Naive thymus-derived CD4-positive, alpha-beta T cell (primary cell): ENCODE data around the gene GARIN3. TPM values are rescaled to one million over a fixed set of nuclear protein-coding genes. Genes with fewer than 3 reads are reported as not detected.

Experiments
- ATAC-seq: fragments of 150-1000 bp; cut with Tn5 transposase; 2 replicates; pipeline ENCODE4 v1.10.0; 2021; ENCODE audit warnings: mild to moderate bottlenecking, moderate library complexity
- CTCF ChIA-PET: fragments of 350-600 bp; sonication (Branson Sonifier 250); formaldehyde crosslinking; loops from one replicate; lab custom pipeline; 2021; ENCODE audit warnings: antibody characterized with exemption; lab: Charles Lee
- POLR2A ChIA-PET: fragments of 350-600 bp; sonication (Branson Sonifier 250); formaldehyde crosslinking; loops from one replicate; lab custom pipeline; 2021; ENCODE audit warnings: antibody characterized with exemption, inconsistent platforms; lab: Charles Lee
- DNase-seq, 9 donors: peaks; one replicate each; pipeline versions ENCODE4 v3.0.0 to v3.0.0-alpha.2; 2020 to 2022; ENCODE audit warnings: mixed read lengths in 1 of 9
- H3K27ac ChIP-seq: one replicate; pipeline ENCODE4 v1.7.0; 2013; ENCODE audit warnings: mild to moderate bottlenecking, low read depth, low read length, moderate library complexity
- H3K27me3 ChIP-seq, 2 donors: one replicate each; pipeline ENCODE4 v1.7.0; 2013; ENCODE audit warnings: low read length in 2 of 2, mild to moderate bottlenecking in 2 of 2, moderate library complexity in 2 of 2; ENCODE audit not compliant: control insufficient read depth in 2 of 2, insufficient read depth in 2 of 2
- H3K36me3 ChIP-seq, 3 experiments: 1 replicate in 2 of 3; 2 replicates in 1 of 3; pipeline ENCODE4 v1.7.0; 2013; ENCODE audit warnings: low read length in 3 of 3, mild to moderate bottlenecking in 3 of 3, moderate library complexity in 1 of 3; ENCODE audit not compliant: insufficient read depth in 3 of 3, control insufficient read depth in 2 of 3
- H3K4me1 ChIP-seq, 2 donors: one replicate each; pipeline ENCODE4 v1.7.0; 2013; ENCODE audit warnings: low read length in 2 of 2, mild to moderate bottlenecking in 2 of 2, moderate library complexity in 1 of 2; ENCODE audit not compliant: control insufficient read depth in 2 of 2, insufficient read depth in 2 of 2
- H3K4me3 ChIP-seq: 2 replicates; pipeline ENCODE4 v1.7.0; 2013; ENCODE audit warnings: mild to moderate bottlenecking, low read length
- H3K9me3 ChIP-seq, 3 experiments: 1 replicate in 2 of 3; 2 replicates in 1 of 3; pipeline ENCODE4 v1.7.0; 2013; ENCODE audit warnings: low read length in 3 of 3; ENCODE audit not compliant: control insufficient read depth in 2 of 3
- H3K27ac Mint-ChIP-seq, 9 donors: one replicate each; pipeline ENCODE4 v1.8.0; 2020 to 2022; ENCODE audit warnings: mixed read lengths in 9 of 9, mild to moderate bottlenecking in 8 of 9, moderate library complexity in 5 of 9, inconsistent platforms in 2 of 9
- H3K27me3 Mint-ChIP-seq, 5 donors: one replicate each; pipeline ENCODE4 v1.8.0; 2021 to 2022; ENCODE audit warnings: mixed read lengths in 5 of 5, mild to moderate bottlenecking in 1 of 5
- H3K36me3 Mint-ChIP-seq, 5 donors: one replicate each; pipeline ENCODE4 v1.8.0; 2020 to 2022; ENCODE audit warnings: mixed read lengths in 5 of 5, mild to moderate bottlenecking in 3 of 5, inconsistent platforms in 1 of 5
- H3K4me1 Mint-ChIP-seq, 7 donors: one replicate each; pipeline ENCODE4 v1.8.0; 2020 to 2022; ENCODE audit warnings: mixed read lengths in 7 of 7, mild to moderate bottlenecking in 3 of 7, inconsistent platforms in 1 of 7
- H3K4me3 Mint-ChIP-seq, 10 donors: one replicate each; pipeline ENCODE4 v1.8.0; 2020 to 2022; ENCODE audit warnings: mild to moderate bottlenecking in 10 of 10, mixed read lengths in 10 of 10, moderate library complexity in 6 of 10, inconsistent platforms in 2 of 10
- H3K9me3 Mint-ChIP-seq, 11 donors: one replicate each; pipeline ENCODE4 v1.8.0; 2020 to 2022; ENCODE audit warnings: mixed read lengths in 11 of 11, mild to moderate bottlenecking in 4 of 11, inconsistent platforms in 1 of 11, moderate library complexity in 1 of 11
- intact Hi-C, 2 donors: fragments of 100-400 bp; cut with micrococcal nuclease; formaldehyde crosslinking; loops; one replicate each; pipeline ENCODE4 v1.15.1; 2023
- polyA plus RNA-seq, 2 donors: library from polyadenylated mRNA; unstranded; fragments of 300-500 nt; fragmentation: Illumina TruSeq; gene quantifications; one replicate each; pipeline ENCODE4 v1.2.3, GENCODE V29; 2021
- total RNA-seq, 6 experiments: library from RNA in 5 of 6; stranded (reverse) in 5 of 6; gene quantifications; 1 replicate in 5 of 6; 2 replicates in 1 of 6; pipeline ENCODE4 v1.2.3 and lab custom pipeline; 2021 to 2026

The GARIN3 gene
- total RNA-seq (not detected), polyA plus RNA-seq (under 1 TPM in 1 of 2 donors, not detected in 1; 0.07 TPM), total RNA-seq (lab: John Stamatoyannopoulos, UW) (not detected)

DNA sequence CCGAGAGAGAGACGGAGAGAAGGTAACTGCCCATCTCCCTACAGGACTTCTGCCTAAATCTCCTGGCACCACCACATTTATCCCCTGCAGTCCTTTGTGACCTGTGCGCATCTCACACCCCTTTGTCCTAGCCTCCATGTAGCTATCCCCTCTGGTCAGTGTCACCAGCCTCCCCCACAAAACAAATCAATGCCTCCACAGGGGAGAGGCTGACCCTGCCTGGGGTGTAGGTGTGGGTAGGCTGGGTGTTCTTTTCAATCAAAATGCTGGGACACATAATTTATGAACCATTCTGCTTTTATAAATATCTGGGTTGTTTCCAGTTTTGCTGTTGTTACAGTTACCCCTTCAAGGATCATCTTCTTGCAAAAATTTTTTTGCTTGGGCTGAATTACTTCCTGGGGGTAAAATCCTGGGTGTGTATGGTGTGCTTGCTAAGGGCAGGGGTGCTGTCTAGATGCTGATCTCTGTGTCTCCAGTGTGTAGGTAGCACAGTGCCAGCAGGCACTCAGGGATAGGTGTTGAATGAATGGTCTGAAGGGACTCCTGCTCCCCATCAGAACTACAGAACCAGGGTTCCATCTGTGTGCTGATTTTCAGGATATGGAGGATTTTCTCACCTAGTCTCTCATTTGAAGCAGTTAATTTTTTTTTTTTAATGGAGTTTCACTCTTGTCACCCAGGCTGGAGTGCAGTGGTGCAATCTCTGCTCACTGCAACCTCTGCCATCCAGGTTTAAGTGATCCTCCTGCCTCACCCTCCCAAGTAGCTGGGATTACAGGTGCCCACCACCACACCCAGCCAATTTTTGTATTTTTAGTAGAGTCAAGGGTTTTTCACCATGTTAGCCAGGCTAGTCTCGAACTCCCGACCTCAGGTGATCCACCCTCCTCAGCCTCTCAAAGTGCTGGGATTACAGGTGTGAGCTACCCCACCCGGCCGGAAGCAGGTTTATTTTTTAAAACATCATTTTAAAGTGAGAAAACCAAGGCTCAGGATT, at the start of gene GARIN3:
Gene GARIN3, minus strand, starts transcription at position 51 of the 1,000 bp plus-strand sequence. CDS start 96 bp downstream, outside the sequence.
- peak; percentile 41 for ATAC-seq
- Histone ChIP-seq H3K27me3 (no peaks in the 10 kb centered on the region), H3K4me1 (peaks cover 11 to 26% of the 10 kb centered on the region in 2 donors), H3K9me3 (no peaks in the 10 kb centered on the region), H3K27ac (peak within 1 kb of the TSS; percentile 62), H3K4me3 (peak within 1 kb of the TSS; percentile 21), H3K36me3 (no peaks in the 10 kb centered on the region)
- no peak for DNase-seq
- H3K4me1 Mint-ChIP-seq = peaks cover 29 to 71% (median 67%) of the 10 kb centered on the region in 7 donors
- intact Hi-C loops = loop anchor here (1.0 kb wide), 4 partner anchors 7 to 15 kb away; no protein-coding TSS in a partner anchor
- peak within 1 kb of the TSS; percentile 57 to 81 (median 72) for H3K4me3 Mint-ChIP-seq
- peaks cover 0 to 9% (median 0%) of the 10 kb centered on the region in 5 donors for H3K36me3 Mint-ChIP-seq
- H3K27ac Mint-ChIP-seq = peak within 1 kb of the TSS; percentile 68 to 93 (median 87)
- ChIA-PET CTCF (interaction anchor here (0.9 to 1.7 kb wide), 4 partner anchors 9 to 24 kb away, joined by 3 to 9 read pairs (median 4); no protein-coding TSS in a partner anchor), POLR2A (interaction anchor here (0.7 to 3.2 kb wide), 18 partner anchors 9 to 105 kb away, joined by 3 to 27 read pairs (median 4); partner anchors contain the start of genes ITK and MED7)
- H3K9me3 Mint-ChIP-seq = peaks cover 0 to 12% (median 6%) of the 10 kb centered on the region in 11 donors
- H3K27me3 Mint-ChIP-seq = no peaks in the 10 kb centered on the region

DNA sequence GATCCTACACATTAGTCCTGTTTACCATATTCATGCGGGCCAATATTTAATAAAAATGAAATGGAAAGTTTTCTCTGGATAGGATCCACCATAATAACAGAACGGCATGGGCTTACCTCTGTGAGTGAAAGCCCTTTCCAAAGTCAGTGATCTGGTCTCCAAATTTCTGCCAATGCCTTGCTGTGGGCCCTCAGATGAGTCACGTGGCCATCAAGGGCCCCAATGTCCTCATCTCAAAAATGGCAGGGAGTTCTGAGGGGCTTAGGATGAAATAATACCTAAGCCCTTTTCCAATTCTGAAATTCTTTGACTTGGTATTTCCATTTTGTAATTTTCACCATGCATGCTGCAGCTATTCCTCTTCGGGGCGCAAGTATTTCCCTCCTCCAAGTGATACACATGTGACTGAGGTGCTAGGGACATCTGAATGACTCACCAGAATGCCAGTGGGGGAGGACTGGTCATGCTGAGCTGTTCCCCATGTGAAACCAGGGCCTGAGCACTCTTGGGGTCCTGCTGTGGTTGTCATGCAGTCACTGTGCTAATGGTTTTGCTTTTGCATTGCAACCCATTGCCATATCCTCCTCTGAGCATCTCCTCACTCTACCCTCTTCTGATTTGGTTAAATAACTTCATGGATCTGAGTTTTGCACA, 49.6 kb upstream of the GARIN3 start:
- Mint-ChIP-seq H3K36me3 (peaks cover 41 to 90% (median 88%) of the 10 kb centered on the region in 5 donors), H3K4me1 (peaks cover 56 to 100% (median 97%) of the 10 kb centered on the region in 7 donors), H3K4me3 (peak overlapping the region; percentile 66 to 89 (median 77)), H3K27me3 (no peaks in the 10 kb centered on the region), H3K9me3 (peaks cover 0 to 5% (median 0%) of the 10 kb centered on the region in 11 donors), H3K27ac (peak overlapping the region; percentile 88 to 98 (median 94))
- H3K9me3 ChIP-seq = no peaks in the 10 kb centered on the region
- peak overlapping the region; percentile 86 for H3K27ac ChIP-seq
- POLR2A ChIA-PET = interaction anchor here (0.7 to 14.9 kb wide), 12 partner anchors 10 to 113 kb away, joined by 3 to 253 read pairs (median 7); partner anchors contain the start of genes CYFIP2, GARIN3 and ITK
- H3K4me1 ChIP-seq = peaks cover 87 to 98% of the 10 kb centered on the region in 2 donors
- H3K4me3 ChIP-seq = peak overlapping the region; percentile 5
- CTCF ChIA-PET = interaction anchor here (1.2 to 2.5 kb wide), 2 partner anchors 52 to 67 kb away, joined by 3 to 20 read pairs; no protein-coding TSS in a partner anchor
- intact Hi-C loops = loop anchor here in 1 of 2 donors (1.0 to 2.0 kb wide), 4 partner anchors 11 to 38 kb away; partner anchors contain the start of gene ITK
- DNase-seq (no peak), ATAC-seq (no peak)
- no peaks in the 10 kb centered on the region for H3K27me3 ChIP-seq
- H3K36me3 ChIP-seq = peaks cover 37 to 96% (median 37%) of the 10 kb centered on the region in 3 experiments

DNA sequence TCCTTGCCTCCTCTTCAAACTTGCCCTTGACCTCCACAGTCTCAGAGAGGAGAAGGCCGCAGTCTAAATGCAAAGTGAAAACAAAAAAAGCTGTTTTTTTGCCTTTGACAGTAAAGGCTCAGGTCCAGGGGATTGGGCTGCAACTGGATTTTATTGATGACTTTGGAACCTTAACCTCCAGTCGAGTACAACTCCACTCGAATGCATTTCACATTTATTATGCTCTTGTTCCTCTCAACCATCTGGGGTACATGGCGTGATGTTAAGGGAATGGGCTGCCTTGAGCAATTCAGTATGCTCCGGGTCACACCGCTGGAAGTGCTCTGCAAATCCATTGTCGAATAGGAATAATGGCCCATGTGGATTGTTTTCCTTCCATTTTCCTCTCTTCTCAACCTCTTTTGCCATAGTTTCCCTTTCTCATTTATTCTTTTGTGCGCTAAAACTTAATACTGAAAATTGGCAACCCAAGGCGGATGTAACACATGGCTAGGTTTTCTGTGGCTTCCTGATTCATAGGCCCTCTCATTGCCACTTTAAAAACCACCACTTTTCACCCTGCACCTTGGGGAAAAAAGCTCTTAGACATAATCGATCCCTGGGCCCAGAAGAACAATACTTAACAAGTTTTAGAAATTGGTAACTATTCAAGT, 48.9 kb upstream of the GARIN3 start:
- peak overlapping the region; percentile 12 to 89 (median 73) for H3K4me3 Mint-ChIP-seq

DNA sequence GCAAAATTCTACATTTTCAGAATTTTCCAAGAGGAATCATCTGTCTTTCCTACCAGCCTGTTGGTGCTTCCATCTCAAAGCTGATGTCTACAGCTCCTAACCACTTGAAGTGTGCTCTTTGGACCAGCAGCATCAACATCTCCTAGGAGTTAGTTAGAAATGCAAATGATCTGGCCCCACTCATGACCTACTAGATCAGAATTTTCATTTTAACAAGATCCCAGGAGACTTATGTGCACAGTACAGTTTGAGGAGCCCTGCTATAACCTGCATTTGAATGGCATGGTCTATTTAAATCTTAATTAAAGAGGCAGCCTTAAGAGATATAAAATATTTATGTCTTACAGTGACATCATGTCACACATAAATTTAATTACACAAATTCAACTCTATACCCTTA, 48.4 kb upstream of the GARIN3 start:
- Mint-ChIP-seq H3K4me3 (peak overlapping the region in 7 of 10 donors; percentile 34 to 89 (median 74)), H3K4me1 (peaks cover 49 to 100% (median 96%) of the 10 kb centered on the region in 7 donors), H3K27me3 (no peaks in the 10 kb centered on the region), H3K27ac (peak overlapping the region; percentile 23 to 98 (median 92)), H3K36me3 (peaks cover 35 to 83% (median 80%) of the 10 kb centered on the region in 5 donors), H3K9me3 (peaks cover 0 to 5% (median 0%) of the 10 kb centered on the region in 11 donors)
- DNase-seq (no peak), ATAC-seq (no peak)
- ChIA-PET CTCF (interaction anchor here (1.5 to 1.6 kb wide), 2 partner anchors 11 to 14 kb away, joined by 3 to 4 read pairs; no protein-coding TSS in a partner anchor), POLR2A (interaction anchor here (0.8 to 14.9 kb wide), 10 partner anchors 8 to 61 kb away, joined by 3 to 253 read pairs (median 4); partner anchors contain the start of genes CYFIP2 and ITK)
- peaks cover 33 to 93% (median 37%) of the 10 kb centered on the region in 3 experiments for H3K36me3 ChIP-seq
- H3K4me1 ChIP-seq = peaks cover 85 to 96% of the 10 kb centered on the region in 2 donors
- H3K27me3 ChIP-seq = no peaks in the 10 kb centered on the region
- no peak overlapping the region for H3K4me3 ChIP-seq
- intact Hi-C loops = loop anchor here in 1 of 2 donors (2.0 kb wide), 1 partner anchor 16 kb away; no protein-coding TSS in a partner anchor
- no peaks in the 10 kb centered on the region for H3K9me3 ChIP-seq
- H3K27ac ChIP-seq = peak overlapping the region; percentile 86

More for the DNA sequence above, 48.9 kb upstream of the GARIN3 start:
- ChIA-PET POLR2A (interaction anchor here (0.6 to 14.9 kb wide), 13 partner anchors 9 to 114 kb away, joined by 3 to 253 read pairs (median 4); partner anchors contain the start of genes CYFIP2 and ITK), CTCF (interaction anchor here (1.5 kb wide), 1 partner anchor 12 kb away, joined by 4 read pairs; no protein-coding TSS in a partner anchor)
- no peaks in the 10 kb centered on the region for H3K27me3 ChIP-seq
- peaks cover 33 to 94% (median 37%) of the 10 kb centered on the region in 3 experiments for H3K36me3 ChIP-seq
- H3K27ac ChIP-seq = peak overlapping the region; percentile 86
- Mint-ChIP-seq H3K27me3 (no peaks in the 10 kb centered on the region), H3K27ac (peak overlapping the region; percentile 88 to 98 (median 94)), H3K36me3 (peaks cover 39 to 88% (median 84%) of the 10 kb centered on the region in 5 donors), H3K4me1 (peaks cover 55 to 100% (median 98%) of the 10 kb centered on the region in 7 donors), H3K9me3 (peaks cover 0 to 5% (median 0%) of the 10 kb centered on the region in 11 donors)
- peak in 5 of 9 donors; percentile 33 to 55 (median 44) for DNase-seq
- no peaks in the 10 kb centered on the region for H3K9me3 ChIP-seq
- peak overlapping the region; percentile 15 for H3K4me3 ChIP-seq
- H3K4me1 ChIP-seq = peaks cover 85 to 96% of the 10 kb centered on the region in 2 donors
- peak; percentile 70 for ATAC-seq
- intact Hi-C loops = loop anchor here in 1 of 2 donors (1.0 to 2.0 kb wide), 4 partner anchors 11 to 38 kb away; partner anchors contain the start of gene ITK

DNA sequence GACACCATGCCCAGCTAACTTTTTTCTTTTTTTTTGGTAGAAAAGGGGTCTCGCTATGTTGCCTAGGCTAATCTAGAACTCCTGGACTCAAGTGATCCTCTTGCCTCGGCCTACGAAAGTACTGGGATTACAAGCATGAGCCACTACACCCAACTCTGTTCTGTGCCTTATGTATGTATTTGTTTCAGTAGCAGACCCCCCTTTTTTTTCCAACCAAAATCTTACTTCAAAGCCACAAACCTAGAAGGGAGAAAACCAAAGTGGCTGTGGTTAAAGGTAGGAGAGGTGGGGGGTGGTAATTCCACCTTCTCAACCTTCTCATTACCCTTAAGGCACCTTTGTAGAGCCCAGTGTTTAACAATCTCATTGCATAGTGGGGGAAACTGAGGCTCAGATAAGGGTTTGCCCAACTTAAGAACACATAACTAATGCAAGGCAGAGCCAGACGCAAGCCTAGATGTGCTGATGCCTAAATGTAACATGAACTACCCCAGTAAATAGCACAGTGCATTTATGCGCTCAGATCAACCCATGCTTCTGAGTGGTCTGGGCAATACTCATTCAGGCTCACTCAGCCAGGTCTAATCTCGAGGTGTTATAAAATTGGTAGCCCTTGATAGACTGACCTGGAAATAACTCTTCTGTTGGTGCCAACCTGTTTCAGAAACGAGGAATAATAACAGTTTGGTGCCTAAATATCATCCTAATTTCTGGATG, 47.6 kb upstream of the GARIN3 start:
- ATAC-seq = no peak
- peak overlapping the region; percentile 86 for H3K27ac ChIP-seq
- DNase-seq = peak in 1 of 9 donors; percentile 51
- peaks cover 0 to 5% (median 0%) of the 10 kb centered on the region in 11 donors for H3K9me3 Mint-ChIP-seq
- H3K4me3 ChIP-seq = peak overlapping the region; percentile 8
- H3K4me1 ChIP-seq = peaks cover 87 to 94% of the 10 kb centered on the region in 2 donors
- peak overlapping the region; percentile 80 to 98 (median 92) for H3K27ac Mint-ChIP-seq
- no peaks in the 10 kb centered on the region for H3K27me3 Mint-ChIP-seq
- peaks cover 43 to 100% (median 96%) of the 10 kb centered on the region in 7 donors for H3K4me1 Mint-ChIP-seq
- H3K36me3 Mint-ChIP-seq = peaks cover 32 to 80% (median 79%) of the 10 kb centered on the region in 5 donors
- ChIA-PET POLR2A (interaction anchor here (0.6 to 14.9 kb wide), 10 partner anchors 8 to 65 kb away, joined by 3 to 253 read pairs (median 4); partner anchors contain the start of gene ITK), CTCF (interaction anchor here (1.5 to 1.6 kb wide), 2 partner anchors 11 to 14 kb away, joined by 3 to 4 read pairs; no protein-coding TSS in a partner anchor)
- no peaks in the 10 kb centered on the region for H3K9me3 ChIP-seq
- H3K36me3 ChIP-seq = peaks cover 36 to 93% (median 37%) of the 10 kb centered on the region in 3 experiments
- no peaks in the 10 kb centered on the region for H3K27me3 ChIP-seq
- peak overlapping the region in 9 of 10 donors; percentile 12 to 89 (median 66) for H3K4me3 Mint-ChIP-seq
- intact Hi-C loops = loop anchor here (1.0 to 2.0 kb wide), 3 partner anchors 9 to 17 kb away; no protein-coding TSS in a partner anchor
